Fibroblast of pulmonary artery (primary cell): ENCODE measurements around the gene PFDN6.
A peak's percentile ranks its signal among the peaks of the same experiment; 100 is the strongest.
"Not testable (repeated sequence)": the region's sequence is repeated elsewhere in the genome, so short reads cannot be mapped to it uniquely, and the experiment has no call there.

Experiments
- DNase-seq: peaks from one replicate; pipeline ENCODE4 v3.0.0-alpha.2; 2010; ENCODE audit warnings: low read depth
- H3K4me3 ChIP-seq: replicated peaks from 2 replicates; pipeline ENCODE4 v1.5.1; 2011; ENCODE audit warnings: low read depth, mild to moderate bottlenecking, control low read depth, low read length, moderate library complexity
- TF ChIP-seq, protein P1 (sequence below): IDR thresholded peaks from 2 replicates; pipeline ENCODE4 v1.5.1; 2011; ENCODE audit warnings: mild to moderate bottlenecking, control low read depth, low read length, inconsistent platforms; ENCODE audit errors: missing control alignments

PFDN6 gene

DNA sequence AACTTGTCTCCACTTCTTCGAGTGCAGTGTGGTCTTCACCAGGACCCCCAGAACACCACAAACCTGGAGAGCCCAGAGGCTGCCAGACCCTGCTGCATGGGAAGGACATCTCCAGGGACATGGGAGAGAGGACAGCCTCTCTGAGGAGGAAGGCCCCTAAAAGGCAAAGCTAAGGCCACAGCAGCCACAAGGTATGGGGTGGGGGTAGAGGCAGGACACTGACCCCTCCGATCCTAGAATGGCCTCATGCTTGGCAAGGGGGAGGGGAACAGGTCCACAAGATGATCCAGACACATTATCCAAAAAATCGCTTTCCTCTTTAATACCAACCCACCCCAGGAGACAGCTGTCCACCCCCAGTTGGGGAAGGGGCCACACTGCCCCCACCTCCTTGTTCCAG is 10.6 kb upstream of the PFDN6 start:
- TF ChIP-seq, protein P1, sequence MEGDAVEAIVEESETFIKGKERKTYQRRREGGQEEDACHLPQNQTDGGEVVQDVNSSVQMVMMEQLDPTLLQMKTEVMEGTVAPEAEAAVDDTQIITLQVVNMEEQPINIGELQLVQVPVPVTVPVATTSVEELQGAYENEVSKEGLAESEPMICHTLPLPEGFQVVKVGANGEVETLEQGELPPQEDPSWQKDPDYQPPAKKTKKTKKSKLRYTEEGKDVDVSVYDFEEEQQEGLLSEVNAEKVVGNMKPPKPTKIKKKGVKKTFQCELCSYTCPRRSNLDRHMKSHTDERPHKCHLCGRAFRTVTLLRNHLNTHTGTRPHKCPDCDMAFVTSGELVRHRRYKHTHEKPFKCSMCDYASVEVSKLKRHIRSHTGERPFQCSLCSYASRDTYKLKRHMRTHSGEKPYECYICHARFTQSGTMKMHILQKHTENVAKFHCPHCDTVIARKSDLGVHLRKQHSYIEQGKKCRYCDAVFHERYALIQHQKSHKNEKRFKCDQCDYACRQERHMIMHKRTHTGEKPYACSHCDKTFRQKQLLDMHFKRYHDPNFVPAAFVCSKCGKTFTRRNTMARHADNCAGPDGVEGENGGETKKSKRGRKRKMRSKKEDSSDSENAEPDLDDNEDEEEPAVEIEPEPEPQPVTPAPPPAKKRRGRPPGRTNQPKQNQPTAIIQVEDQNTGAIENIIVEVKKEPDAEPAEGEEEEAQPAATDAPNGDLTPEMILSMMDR = no peak
- H3K4me3 ChIP-seq = no peak overlapping the region
- no peak for DNase-seq

DNA sequence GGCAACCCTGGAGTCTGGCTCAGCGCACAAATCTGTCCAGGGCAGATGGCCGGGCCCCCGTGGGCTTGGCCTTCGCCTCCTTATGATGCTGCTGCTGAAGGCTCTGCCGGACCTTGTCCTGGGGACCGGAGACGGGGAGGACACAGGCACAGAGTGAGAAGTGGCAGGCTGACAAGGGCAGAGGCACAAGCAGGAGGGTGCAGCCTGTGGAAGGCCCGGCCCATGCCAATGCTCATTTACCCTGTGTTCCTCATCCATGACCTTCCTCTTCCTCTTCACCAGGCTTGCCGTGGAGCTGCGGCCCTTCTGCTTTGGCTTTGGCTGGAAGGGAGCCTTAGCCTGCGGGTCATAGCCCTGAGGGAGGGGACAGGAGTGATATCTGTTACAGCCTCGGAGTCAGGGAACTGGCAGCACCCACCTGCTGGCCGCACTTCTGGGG is 10.1 kb upstream of the PFDN6 start:
- H3K4me3 ChIP-seq = no peak overlapping the region
- TF ChIP-seq, protein P1 = no peak
- DNase-seq = no peak

DNA sequence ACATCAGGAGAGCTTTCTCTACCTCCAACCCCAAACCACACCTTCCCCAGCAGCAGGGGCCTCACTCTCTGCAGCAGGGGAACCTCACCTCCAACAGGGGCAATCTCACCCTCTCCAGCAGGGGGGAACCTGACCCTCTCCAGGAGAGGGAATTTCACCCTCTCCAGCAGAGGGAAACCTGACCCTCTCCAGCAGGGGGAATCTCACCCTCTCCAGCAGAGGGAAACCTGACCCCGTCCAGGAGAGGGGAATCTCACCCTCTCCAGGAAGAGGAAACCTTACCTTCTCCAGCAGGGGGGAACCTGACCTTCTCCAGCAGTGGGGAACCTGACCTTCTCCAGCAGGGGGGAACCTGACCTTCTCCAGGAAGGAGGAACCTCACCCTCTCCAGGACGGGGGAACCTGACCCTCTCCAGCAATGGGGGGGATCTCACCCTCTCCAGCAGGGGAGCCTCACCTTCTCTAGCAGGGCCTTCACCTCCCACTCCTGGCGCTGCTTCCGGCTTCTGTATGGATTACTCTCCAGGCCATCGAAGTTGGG is 9.4 kb upstream of the PFDN6 start:
- DNase-seq = peak; percentile 65
- TF ChIP-seq, protein P1 = peak; percentile 69
- no peak overlapping the region for H3K4me3 ChIP-seq

DNA sequence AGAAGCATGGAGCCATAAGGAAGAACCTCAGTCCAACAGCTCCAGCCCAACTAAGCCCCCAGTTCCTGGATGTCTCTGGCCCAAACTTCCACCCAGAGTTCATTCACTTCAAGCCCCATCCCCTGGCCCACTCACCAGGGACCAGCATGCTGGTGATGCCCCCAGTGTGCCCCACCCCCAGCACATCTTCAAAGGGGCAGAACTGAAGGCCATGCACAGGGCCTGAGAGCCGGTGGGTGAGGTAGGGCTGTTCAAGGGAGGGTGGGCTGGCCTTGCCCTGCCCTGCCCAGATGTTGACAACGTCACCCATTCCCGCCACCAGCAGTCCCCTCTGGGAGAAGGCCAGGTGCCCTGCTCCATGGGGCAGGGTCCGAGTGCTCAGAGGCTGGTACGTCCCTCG is 8.9 kb upstream of the PFDN6 start:
- DNase-seq = no peak
- no peak overlapping the region for H3K4me3 ChIP-seq
- TF ChIP-seq, protein P1 = no peak

DNA sequence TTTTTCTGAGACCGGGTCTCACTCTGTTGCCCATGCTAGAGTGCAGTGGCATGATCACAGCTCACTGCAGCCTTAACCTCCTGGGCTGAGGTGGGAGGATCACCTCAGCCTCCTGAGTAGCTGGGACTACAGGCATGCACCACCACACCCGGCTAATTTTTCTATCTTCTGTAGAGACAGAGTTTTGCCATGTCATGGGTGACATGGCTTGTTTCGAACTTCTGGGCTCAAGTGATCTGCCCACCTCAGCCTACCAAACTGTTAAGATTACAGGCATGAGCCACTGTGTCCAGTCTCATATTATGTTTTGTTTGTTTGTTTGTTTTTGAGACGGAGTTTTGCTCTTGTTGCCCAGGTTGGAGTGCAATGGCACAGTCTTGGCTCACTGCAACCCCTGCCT is 4.2 kb upstream of the PFDN6 start:
- DNase-seq, H3K4me3 ChIP-seq: not testable (repeated sequence)

DNA sequence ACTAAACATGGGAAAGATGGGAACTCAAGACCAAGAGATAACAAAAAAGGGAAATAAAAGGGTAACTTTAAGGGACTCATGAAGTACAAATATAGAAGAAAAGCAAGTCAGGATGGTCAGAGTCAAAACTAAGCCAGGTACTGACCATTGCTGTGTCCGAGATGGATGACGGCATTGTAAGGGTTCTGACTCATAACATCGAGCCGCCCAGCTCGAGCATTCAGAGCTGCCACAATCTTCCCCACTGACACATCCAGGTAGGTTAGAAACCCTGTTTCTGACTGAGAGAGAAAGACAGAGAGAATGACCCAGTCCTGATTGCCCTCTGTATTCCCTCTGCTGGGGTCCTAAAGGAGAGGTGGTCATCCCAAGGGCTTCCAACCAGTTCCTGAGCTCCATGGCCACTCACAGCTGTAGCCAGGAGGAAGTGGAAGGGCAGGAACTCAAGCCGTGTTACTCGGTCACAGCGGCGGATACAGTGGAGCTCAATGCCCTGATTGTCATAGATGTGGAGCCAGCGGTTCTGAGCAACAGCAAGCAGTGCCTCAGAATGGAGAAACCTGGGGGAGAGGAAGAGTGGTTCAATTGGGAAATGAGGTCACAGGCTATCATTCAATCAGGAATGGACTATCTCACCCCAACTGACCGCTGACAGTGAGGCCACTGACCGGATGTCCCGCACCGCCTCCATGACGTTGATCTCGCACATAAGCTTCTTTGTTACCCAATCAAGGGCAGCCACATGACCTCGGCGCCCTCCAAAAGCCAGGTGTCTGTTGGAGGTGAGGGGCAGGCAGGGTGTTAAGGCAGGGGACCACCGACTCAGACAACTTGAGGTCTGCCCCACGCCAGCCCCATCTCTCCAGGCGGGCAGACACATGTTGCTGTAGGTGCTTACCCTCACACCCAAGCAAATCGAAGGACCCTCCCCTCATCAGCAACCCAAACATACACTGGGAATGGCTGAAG is 2.2 kb upstream of the PFDN6 start:
- no peak overlapping the region for H3K4me3 ChIP-seq
- DNase-seq = no peak
- TF ChIP-seq, protein P1 = no peak

DNA sequence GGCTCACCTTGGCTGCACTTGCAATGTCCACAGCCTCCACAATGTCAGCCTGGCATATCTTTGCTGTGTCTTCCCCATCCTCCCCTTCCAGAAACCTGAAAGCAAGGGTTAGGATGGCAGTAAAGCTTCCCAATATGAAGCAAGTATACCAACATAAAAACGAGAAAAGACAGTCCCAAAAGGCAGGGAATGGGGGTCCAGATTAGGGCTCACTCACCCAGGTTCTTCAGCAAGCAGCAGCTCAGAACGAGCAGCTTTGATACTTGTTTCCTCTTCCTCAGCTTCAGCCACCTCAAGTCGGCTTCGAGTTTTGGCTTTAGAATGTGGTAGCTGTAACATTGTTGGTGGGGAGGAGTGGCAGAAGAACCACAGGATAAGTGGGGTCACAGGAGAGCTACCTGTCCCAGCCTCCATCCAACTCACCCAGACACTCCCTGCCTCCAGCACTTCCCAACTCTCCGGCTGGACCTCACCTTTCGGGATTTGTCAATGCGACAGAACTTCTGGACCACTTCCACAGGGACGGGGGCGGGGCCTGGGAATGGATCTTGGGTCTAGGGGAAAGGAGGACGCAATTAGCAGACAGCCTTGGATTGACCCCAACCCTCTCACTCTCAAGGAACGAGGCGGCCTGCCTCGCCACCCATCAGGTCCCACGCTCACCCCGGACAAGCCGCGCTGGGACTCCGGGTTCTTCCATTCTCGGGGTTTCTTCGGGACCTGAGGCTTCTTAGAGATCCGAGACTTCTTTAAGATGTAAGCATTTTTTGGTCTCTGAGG is 1.1 kb upstream of the PFDN6 start:
- H3K4me3 ChIP-seq = peak overlapping the region; percentile 80
- DNase-seq = no peak
- TF ChIP-seq, protein P1 = no peak
